SU-DHL-6 (cell line): Measurements from ENCODE around the gene ELMOD3.

Source experiments
- CTCF ChIP-seq: fragments of 200-600 bp; sonication (generic); IDR thresholded peaks from one replicate; pipeline ENCODE4 v1.5.1; 2017; ENCODE audit warnings: antibody characterized with exemption, mild to moderate bottlenecking, low read length, moderate library complexity; ENCODE audit not compliant: insufficient read depth, poor library complexity, severe bottlenecking
- EZH2phosphoT487 ChIP-seq: fragments of 200-600 bp; sonication (generic), shearing (Covaris generic); conservative IDR thresholded peaks from 2 replicates; pipeline ENCODE4 v1.6.1; 2018; ENCODE audit warnings: mild to moderate bottlenecking, antibody characterized with exemption, low read length, moderate library complexity, mixed read lengths

GRCh38 chr2:85411405-85411748 lies 56.8 kb downstream of the ELMOD3 start:
- TF ChIP-seq CTCF = no peak
- no peak for TF ChIP-seq EZH2phosphoT487
